Pancreas (tissue), 10 donors: ENCODE data around the gene TM9SF1. TPM values are rescaled to one million over a fixed set of nuclear protein-coding genes. Genes with fewer than 3 reads are reported as not detected.

Source experiments
- ATAC-seq, 4 donors: fragments of 200-7000 bp; cut with Tn5 transposase; one replicate each; pipeline versions ENCODE4 v1.8.0 to v1.9.1; 2020; ENCODE audit warnings: mild to moderate bottlenecking in 4 of 4, moderate library complexity in 4 of 4
- DNase-seq, 6 donors: peaks; one replicate each; pipeline ENCODE4 v3.0.0-alpha.2; 2020
- FAIRE-seq: peaks from 2 replicates; lab custom pipeline; 2012; peaks lifted over from hg19 to GRCh38; lab: Jason Lieb, UNC
- H3K27ac ChIP-seq, 4 donors: fragments of 200-600 bp; sonication (generic); 1 replicate in 3 of 4; 2 replicates in 1 of 4; pipeline versions ENCODE4 v1.5.0 to v1.8.0; 2020
- H3K27me3 ChIP-seq, 4 donors: fragments of 200-600 bp; one replicate each; pipeline ENCODE4 v1.8.0; 2021
- H3K36me3 ChIP-seq, 3 donors: fragments of 200-600 bp; sonication (generic) in 1 of 3; one replicate each; pipeline versions ENCODE4 v1.5.0 to v1.8.0; 2020 to 2021
- H3K4me1 ChIP-seq, 3 donors: fragments of 200-600 bp; one replicate each; pipeline ENCODE4 v1.8.0; 2021
- H3K4me3 ChIP-seq, 4 donors: fragments of 200-600 bp; sonication (generic) in 2 of 4; one replicate each; pipeline versions ENCODE4 v1.5.0 to v1.8.0; 2020 to 2021
- H3K9me3 ChIP-seq, 4 donors: fragments of 200-600 bp; one replicate each; pipeline ENCODE4 v1.8.0; 2021
- WGBS, 2 donors: extraction: QIAGEN DNeasy Blood & Tissue Kit; methylation state at CpG; one replicate each; pipeline ENCODE4 v1.1.7; 2013; 5-methylcytosine and 5-hydroxymethylcytosine counted together
- intact Hi-C, 3 donors: fragments of 100-400 bp; cut with DNase I; formaldehyde crosslinking; loops; one replicate each; pipeline versions ENCODE4 v1.11.1 to v1.14.2; 2022
- polyA plus RNA-seq, 2 donors: library from polyadenylated mRNA; stranded (reverse); fragments of 200-250 nt; gene quantifications; one replicate each; pipeline ENCODE4 v1.2.3, GENCODE V29; 2013
- total RNA-seq, 6 donors: library from RNA; stranded (reverse); fragmentation: NEBNext Ultra II Directional in 4 of 6; extraction: Animal tissue kit (Norgen Biotek cat#: 25700) in 4 of 6; gene quantifications; one replicate each; pipeline versions ENCODE4 v1.2.1 to v1.2.4, GENCODE V29; 2021 to 2023
- TF ChIP-seq, protein P1 (sequence below), 4 donors: fragments of 200-600 bp; sonication (generic) in 3 of 4; IDR thresholded peaks; one replicate each; pipeline versions ENCODE4 v1.5.0 to v1.8.0; 2021; ENCODE audit warnings: antibody characterized with exemption in 4 of 4
- donor health status: healthy with polysubstance abuse.
- donor health status: DM: no; HTN: no; CAD: no; lungs with moderate emphysema.
- donor health status: DM: no; HTN: no; CAD: no.
- donor health status: control.
- donor health status: control.
- donor health status: Bipolar disorder and iron deficiency.
- donor health status: DM: yes; HTN: yes; CAD: no.
- donor health status: DM: no; HTN: no; CAD: no.
- donor health status: DM: no; HTN: no; CAD: no.
- donor health status: DM: yes; HTN: yes; CAD: no.

Gene TM9SF1
- total and polyA plus RNA-seq, 8 donors: 20.5 to 46.8 (median 37.9) TPM

DNA sequence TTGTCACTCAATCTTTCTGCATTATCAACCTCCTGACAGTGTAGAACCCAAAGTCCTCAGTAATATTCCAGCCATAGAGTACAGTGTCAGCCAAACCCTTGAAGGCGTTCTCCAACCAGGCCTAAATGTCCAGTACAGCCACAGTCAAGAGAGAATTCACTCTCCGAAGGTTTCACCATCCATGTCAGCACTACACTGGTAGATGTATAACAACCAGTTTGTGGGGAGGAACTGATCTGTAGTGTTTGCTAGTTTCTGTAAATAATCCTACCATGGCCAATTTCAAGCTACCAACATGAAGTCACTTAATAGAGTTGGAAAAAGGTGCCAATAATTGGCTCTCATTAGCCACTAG is 21.1 kb upstream of the TM9SF1 start:
- no peaks in the 10 kb centered on the region for H3K27me3 ChIP-seq
- TF ChIP-seq, protein P1, sequence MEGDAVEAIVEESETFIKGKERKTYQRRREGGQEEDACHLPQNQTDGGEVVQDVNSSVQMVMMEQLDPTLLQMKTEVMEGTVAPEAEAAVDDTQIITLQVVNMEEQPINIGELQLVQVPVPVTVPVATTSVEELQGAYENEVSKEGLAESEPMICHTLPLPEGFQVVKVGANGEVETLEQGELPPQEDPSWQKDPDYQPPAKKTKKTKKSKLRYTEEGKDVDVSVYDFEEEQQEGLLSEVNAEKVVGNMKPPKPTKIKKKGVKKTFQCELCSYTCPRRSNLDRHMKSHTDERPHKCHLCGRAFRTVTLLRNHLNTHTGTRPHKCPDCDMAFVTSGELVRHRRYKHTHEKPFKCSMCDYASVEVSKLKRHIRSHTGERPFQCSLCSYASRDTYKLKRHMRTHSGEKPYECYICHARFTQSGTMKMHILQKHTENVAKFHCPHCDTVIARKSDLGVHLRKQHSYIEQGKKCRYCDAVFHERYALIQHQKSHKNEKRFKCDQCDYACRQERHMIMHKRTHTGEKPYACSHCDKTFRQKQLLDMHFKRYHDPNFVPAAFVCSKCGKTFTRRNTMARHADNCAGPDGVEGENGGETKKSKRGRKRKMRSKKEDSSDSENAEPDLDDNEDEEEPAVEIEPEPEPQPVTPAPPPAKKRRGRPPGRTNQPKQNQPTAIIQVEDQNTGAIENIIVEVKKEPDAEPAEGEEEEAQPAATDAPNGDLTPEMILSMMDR (IDR thresholded peaks at IDR 0.05): no peak
- DNase-seq: no peak
- H3K27ac ChIP-seq: peak overlapping the region; percentile 61 to 89 (median 82)
- 67 to 78% methylated on average over 2 of the region's 2 CpGs for WGBS, 2 donors
- H3K4me3 ChIP-seq: peak overlapping the region in 1 of 4 donors; percentile 67
- FAIRE-seq: no peak
- no peaks in the 10 kb centered on the region for H3K36me3 ChIP-seq
- no peak for ATAC-seq
- peaks cover 0 to 8% (median 5%) of the 10 kb centered on the region in 3 donors for H3K4me1 ChIP-seq
- intact Hi-C loops: no loop called here
- no peaks in the 10 kb centered on the region for H3K9me3 ChIP-seq

DNA sequence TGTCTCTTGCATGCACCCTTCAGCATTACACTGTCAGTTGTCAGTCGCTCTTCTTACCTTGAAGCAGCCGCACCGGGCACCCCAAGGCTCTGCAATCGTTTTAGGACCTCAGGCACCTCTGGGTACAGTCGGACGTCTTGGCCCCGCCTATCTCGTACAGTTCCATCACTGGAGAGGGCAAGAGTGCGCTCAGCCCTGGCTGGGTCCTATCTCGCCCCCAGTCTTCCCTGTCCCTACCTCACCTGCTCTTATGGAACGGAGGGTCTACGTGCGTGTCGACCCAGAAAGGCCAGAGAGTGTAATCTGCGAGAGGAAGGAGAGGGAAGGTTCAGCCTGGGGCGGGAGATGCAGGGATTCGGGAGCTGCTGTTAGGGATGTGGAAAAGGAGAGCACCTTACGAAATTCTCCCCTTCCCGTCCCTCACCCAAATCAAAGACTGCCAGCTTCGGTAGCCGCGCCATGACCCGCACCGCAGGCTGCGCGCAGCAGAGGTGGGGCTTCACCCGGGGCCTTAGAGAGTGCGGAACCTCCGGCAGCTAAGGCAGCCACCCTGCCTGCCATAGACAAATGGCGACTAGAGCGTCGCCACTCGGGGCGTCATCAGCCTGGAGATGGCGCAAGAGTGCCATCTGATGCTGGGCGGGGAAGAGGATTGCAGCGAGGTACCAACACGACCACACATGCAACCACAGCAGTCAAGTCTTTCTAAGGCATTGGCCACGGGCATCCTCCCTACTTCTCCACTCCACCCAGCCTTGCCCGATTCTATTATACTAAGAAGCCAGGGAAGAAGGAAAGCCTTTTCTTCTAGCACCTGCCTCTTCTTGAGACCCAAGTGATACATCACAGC is 20.5 kb upstream of the TM9SF1 start, which contains the start of gene MDP1:
Gene MDP1 (minus strand): TSS at position 572 of the 850 bp plus-strand sequence. CDS start 111 bp downstream, at position 461.
- Histone ChIP-seq H3K9me3 (no peaks in the 10 kb centered on the region), H3K27ac (peak within 1 kb of the TSS; percentile 61 to 89 (median 82)), H3K4me3 (peak within 1 kb of the TSS; percentile 51 to 68 (median 66)), H3K36me3 (peaks cover 0 to under 1% (median 0%) of the 10 kb centered on the region in 3 donors), H3K27me3 (no peaks in the 10 kb centered on the region), H3K4me1 (peaks cover 0 to 8% (median 5%) of the 10 kb centered on the region in 3 donors)
- TF ChIP-seq, protein P1 (IDR thresholded peaks at IDR 0.05): no peak
- DNase-seq (peak; percentile 80 to 88 (median 84)), FAIRE-seq (no peak), ATAC-seq (peak; percentile 81 to 89 (median 87))
- intact Hi-C loops: no loop called here
- 0 to 1% methylated on average over 36 to 40 of the region's 40 CpGs for WGBS, 2 donors

DNA sequence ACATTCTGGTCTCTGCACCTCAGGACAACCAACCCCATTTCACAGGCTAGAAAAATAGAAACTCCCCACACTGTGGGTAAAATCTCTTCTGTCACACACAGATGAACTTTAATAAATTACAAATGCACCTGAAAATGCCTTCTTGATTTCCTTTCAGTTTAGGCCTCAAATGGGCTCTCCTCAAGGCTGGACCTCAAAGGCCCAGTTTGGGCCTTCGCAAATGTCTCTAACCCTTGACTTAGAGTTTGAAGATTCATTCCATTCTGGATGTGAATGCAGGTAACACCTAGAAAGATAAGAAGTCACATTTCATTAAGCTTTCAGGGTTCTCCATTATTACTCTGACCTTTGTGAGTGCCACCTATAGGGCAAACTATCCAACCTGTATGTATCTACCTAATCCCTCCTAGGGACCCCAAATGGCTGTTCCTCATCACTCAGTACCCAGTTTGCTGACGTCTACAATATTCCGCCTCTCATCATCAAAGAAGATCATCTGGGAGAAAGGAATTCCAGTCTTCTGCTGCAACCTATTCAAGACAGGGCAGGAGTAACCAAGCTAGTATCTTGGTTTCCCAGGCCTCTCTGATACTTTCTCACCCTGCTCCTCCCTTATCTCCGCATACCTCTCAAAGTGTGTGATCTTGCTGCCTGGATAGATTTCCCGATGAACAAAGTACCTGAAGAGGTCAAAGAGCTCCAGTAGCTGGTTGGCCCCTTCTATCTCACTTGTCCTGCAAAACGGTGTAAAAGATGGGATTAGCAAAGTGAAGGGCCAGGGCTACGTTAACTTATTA is 18.8 kb upstream of the TM9SF1 start:
- intact Hi-C loops: no loop called here
- TF ChIP-seq, protein P1 (IDR thresholded peaks at IDR 0.05): no peak
- DNase-seq (no peak), ATAC-seq (no peak), FAIRE-seq (no peak)
- Histone ChIP-seq H3K9me3 (no peaks in the 10 kb centered on the region), H3K36me3 (peaks cover 0 to 13% (median 0%) of the 10 kb centered on the region in 3 donors), H3K4me1 (peaks cover 0 to 8% (median 5%) of the 10 kb centered on the region in 3 donors), H3K27me3 (no peaks in the 10 kb centered on the region), H3K27ac (peak overlapping the region; percentile 85 to 97 (median 96)), H3K4me3 (peak overlapping the region in 2 of 4 donors; percentile 73 to 75)
- WGBS, 2 donors: 86% methylated on average over 7 of the region's 7 CpGs

DNA sequence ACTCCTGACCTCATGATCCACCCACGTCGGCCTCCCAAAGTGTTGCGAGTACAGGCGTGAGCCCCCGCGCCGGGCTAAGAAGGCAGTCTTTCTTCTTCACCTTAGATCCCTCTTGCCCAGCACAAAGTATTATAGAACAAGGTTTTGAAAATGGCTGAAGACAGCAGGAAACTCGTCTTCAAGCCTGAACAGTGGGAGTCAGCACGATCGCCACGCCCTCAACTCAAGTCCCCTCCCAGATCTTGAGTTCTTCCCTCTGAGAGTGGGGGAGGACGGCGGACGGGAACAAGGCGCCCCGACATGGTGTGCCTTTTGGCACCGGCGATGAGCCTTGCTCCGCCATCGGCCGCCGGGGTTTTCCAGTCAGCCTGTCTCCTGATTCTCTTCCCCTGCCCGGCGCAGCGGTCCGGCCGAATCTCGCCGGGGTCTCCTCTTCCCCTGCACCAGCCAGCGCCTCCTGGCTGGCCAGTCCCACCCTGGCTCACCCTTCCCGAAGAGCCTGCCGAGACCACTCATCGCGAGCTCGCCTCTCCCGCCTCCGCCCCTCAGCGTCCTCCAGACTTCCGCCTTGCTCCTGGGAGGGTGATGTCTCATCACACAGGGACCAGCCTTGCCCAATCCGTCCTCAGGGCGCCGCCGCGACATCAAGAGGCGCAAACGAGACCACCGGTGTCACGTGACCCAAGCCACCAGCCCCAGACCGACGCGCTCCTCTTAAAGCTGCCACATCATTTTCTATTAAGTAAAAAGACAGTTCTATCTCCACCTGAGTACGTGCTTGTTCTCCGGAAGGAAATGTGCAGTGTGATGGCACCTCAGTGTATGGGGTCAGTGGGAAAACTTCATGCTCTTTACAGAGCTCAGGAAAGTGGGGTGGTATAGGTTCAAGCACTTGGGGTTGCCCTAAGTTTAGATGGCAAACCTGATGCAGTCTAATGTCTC is 18.0 kb upstream of the TM9SF1 start, which contains the start of gene CHMP4A:
Gene CHMP4A (minus strand): TSS at position 565 of the 942 bp plus-strand sequence. CDS start 49 bp downstream, at position 516.
- 3 to 4% methylated on average over 53 of the region's 53 CpGs for WGBS, 2 donors
- peak; percentile 82 to 91 (median 86) for ATAC-seq
- TF ChIP-seq, protein P1 (IDR thresholded peaks at IDR 0.05): no peak
- peak within 1 kb of the TSS; percentile 46 to 75 (median 71) for H3K4me3 ChIP-seq
- H3K9me3 ChIP-seq: no peaks in the 10 kb centered on the region
- FAIRE-seq: no peak
- peak within 1 kb of the TSS; percentile 85 to 97 (median 96) for H3K27ac ChIP-seq
- H3K4me1 ChIP-seq: peaks cover 0 to 8% (median 5%) of the 10 kb centered on the region in 3 donors
- intact Hi-C loops: no loop called here
- H3K27me3 ChIP-seq: no peaks in the 10 kb centered on the region
- peaks cover 0 to 13% (median 3%) of the 10 kb centered on the region in 3 donors for H3K36me3 ChIP-seq
- DNase-seq: peak; percentile 91 to 97 (median 92)
